ENCODE results near the gene MSRB3. TPM values are rescaled to one million over a fixed set of nuclear protein-coding genes. Genes with fewer than 3 reads are reported as not detected.

Gene MSRB3
- total and polyA plus RNA-seq, 2 donors (not counting 1 experiment from before 2014, with no cell fraction given) = 46.9 to 105 TPM

DNA sequence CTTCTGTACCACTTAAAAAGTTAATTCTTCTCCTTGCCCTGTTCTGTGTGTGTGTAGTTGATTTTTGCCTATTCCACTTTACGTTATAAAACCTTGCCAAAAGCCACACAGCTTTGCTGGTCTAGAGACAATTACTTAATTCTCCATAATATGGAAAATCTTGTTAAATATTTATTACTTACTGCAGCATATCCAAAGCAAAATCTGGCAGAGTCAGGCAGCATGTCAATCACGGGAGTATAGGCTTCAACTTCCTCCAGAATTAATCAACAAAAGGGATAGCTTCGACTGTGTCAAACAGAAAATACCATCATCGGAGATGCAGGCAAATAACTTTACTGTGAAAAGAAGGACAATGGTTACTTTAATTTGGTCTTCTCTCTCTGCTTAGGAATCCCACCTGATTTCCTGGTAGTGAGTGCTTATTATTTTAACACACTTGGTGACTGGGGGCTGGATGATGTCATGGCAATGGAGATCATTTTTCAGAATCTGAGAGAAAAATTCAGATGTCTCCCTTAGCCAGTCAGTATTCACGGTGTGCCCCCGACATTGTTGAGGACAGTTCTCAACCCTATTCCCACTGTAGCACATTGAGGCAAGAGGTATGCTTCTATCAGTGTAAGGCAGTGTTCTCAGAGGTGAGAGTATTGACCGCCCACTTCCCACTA lies 3.7 kb upstream of the MSRB3 start:
- no peak for DNase-seq (ENCODE audit: low read depth in 2 of 2)
- Histone ChIP-seq H2AFZ (ENCODE audit: low read length) (no peak overlapping the region), H3K79me2 (ENCODE audit: control insufficient read depth, insufficient read depth, low read length) (peaks cover 8% of the 10 kb centered on the region), H3K4me2 (ENCODE audit: extremely low read depth, insufficient read depth, low read length) (no peak overlapping the region), H3K27me3 (ENCODE audit: control insufficient read depth, insufficient read depth, low read length) (no peaks in the 10 kb centered on the region), H3K4me1 (ENCODE audit: control insufficient read depth, extremely low read depth, insufficient read depth, low read length) (peaks cover 3% of the 10 kb centered on the region), H3K9ac (ENCODE audit: insufficient read depth, low read length) (no peak overlapping the region), H3K4me3 (replicated peaks in 1 of 4; ENCODE audit: control extremely low read depth in 1 of 4, insufficient read depth in 1 of 4, low read depth in 3 of 4, low read length in 4 of 4) (no peak overlapping the region), H3K36me3 (ENCODE audit: control insufficient read depth, insufficient read depth, low read length) (no peaks in the 10 kb centered on the region), H3K9me3 (ENCODE audit: control insufficient read depth, insufficient read depth, low read depth, low read length) (no peaks in the 10 kb centered on the region), H4K20me1 (ENCODE audit: control insufficient read depth, extremely low read depth, insufficient read depth, low read length) (no peaks in the 10 kb centered on the region), H3K27ac (ENCODE audit: insufficient read depth, low read length) (no peak overlapping the region)
- no peak for TF ChIP-seq CTCF (conservative IDR thresholded peaks at IDR 0.05 in 1 of 2, IDR thresholded peaks at IDR 0.05 in 1 of 2; ENCODE audit: low read depth in 1 of 2, low read length in 2 of 2)
- no peak for TF ChIP-seq EZH2 (IDR thresholded peaks at IDR 0.05; ENCODE audit: low read length, missing control alignments)

GRCh38 chr12:65275627-65276026 lies 2.9 kb upstream of the MSRB3 start:
- peaks cover 15% of the 10 kb centered on the region for H3K79me2 ChIP-seq (ENCODE audit: control insufficient read depth, insufficient read depth, low read length)
- no peak overlapping the region for H3K4me3 ChIP-seq (replicated peaks in 1 of 4; ENCODE audit: control extremely low read depth in 1 of 4, insufficient read depth in 1 of 4, low read depth in 3 of 4, low read length in 4 of 4)
- no peaks in the 10 kb centered on the region for H3K27me3 ChIP-seq (ENCODE audit: control insufficient read depth, insufficient read depth, low read length)
- H3K4me1 ChIP-seq (ENCODE audit: control insufficient read depth, extremely low read depth, insufficient read depth, low read length) = peaks cover 3% of the 10 kb centered on the region
- TF ChIP-seq EZH2 (IDR thresholded peaks at IDR 0.05; ENCODE audit: low read length, missing control alignments) (no peak), CTCF (conservative IDR thresholded peaks at IDR 0.05 in 1 of 2, IDR thresholded peaks at IDR 0.05 in 1 of 2; ENCODE audit: low read depth in 1 of 2, low read length in 2 of 2) (no peak)
- no peaks in the 10 kb centered on the region for H4K20me1 ChIP-seq (ENCODE audit: control insufficient read depth, extremely low read depth, insufficient read depth, low read length)
- no peaks in the 10 kb centered on the region for H3K36me3 ChIP-seq (ENCODE audit: control insufficient read depth, insufficient read depth, low read length)
- no peaks in the 10 kb centered on the region for H3K9me3 ChIP-seq (ENCODE audit: control insufficient read depth, insufficient read depth, low read depth, low read length)
- no peak overlapping the region for H3K27ac ChIP-seq (ENCODE audit: insufficient read depth, low read length)
- H2AFZ ChIP-seq (ENCODE audit: low read length) = no peak overlapping the region
- H3K4me2 ChIP-seq (ENCODE audit: extremely low read depth, insufficient read depth, low read length) = no peak overlapping the region
- H3K9ac ChIP-seq (ENCODE audit: insufficient read depth, low read length) = no peak overlapping the region
- DNase-seq (ENCODE audit: low read depth in 2 of 2) = no peak

DNA sequence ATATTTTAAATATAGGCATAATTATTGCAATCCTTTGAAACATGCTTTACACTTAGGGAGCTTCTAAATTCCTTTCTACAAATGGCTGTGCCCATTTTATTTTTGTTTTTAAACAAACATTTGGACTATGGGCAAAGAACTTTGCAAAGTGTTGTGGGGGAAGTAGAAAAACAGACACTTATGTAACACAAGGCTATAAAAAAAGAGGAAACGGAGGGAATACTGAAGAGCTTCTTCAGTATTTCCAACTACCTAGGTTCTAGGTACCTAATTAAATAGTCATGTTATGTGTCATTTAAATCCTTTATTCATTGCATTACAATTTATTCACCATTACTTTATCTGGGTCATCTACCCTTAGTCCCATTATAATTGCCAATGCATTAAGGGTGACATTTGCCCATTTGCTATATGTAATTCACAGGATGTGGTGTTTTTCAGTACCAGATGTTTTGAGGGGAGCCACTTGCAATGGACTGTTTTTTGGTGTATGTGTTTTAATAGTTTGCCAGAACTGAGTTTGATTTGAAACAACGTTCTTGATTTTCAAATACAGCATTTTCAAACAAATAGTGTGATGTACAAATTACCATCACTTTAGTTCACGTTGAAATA lies 1.5 kb upstream of the MSRB3 start:
- Histone ChIP-seq H3K9me3 (ENCODE audit: control insufficient read depth, insufficient read depth, low read depth, low read length) (no peaks in the 10 kb centered on the region), H3K4me2 (ENCODE audit: extremely low read depth, insufficient read depth, low read length) (no peak overlapping the region), H3K9ac (ENCODE audit: insufficient read depth, low read length) (no peak overlapping the region), H3K27ac (ENCODE audit: insufficient read depth, low read length) (no peak overlapping the region), H4K20me1 (ENCODE audit: control insufficient read depth, extremely low read depth, insufficient read depth, low read length) (no peaks in the 10 kb centered on the region), H3K4me1 (ENCODE audit: control insufficient read depth, extremely low read depth, insufficient read depth, low read length) (peaks cover 3% of the 10 kb centered on the region), H3K27me3 (ENCODE audit: control insufficient read depth, insufficient read depth, low read length) (no peaks in the 10 kb centered on the region), H3K36me3 (ENCODE audit: control insufficient read depth, insufficient read depth, low read length) (no peaks in the 10 kb centered on the region), H3K79me2 (ENCODE audit: control insufficient read depth, insufficient read depth, low read length) (peaks cover 28% of the 10 kb centered on the region), H3K4me3 (replicated peaks in 1 of 4; ENCODE audit: control extremely low read depth in 1 of 4, insufficient read depth in 1 of 4, low read depth in 3 of 4, low read length in 4 of 4) (no peak overlapping the region), H2AFZ (ENCODE audit: low read length) (no peak overlapping the region)
- DNase-seq (ENCODE audit: low read depth in 2 of 2) = no peak
- TF ChIP-seq EZH2 (IDR thresholded peaks at IDR 0.05; ENCODE audit: low read length, missing control alignments) = no peak
- TF ChIP-seq CTCF (conservative IDR thresholded peaks at IDR 0.05 in 1 of 2, IDR thresholded peaks at IDR 0.05 in 1 of 2; ENCODE audit: low read depth in 1 of 2, low read length in 2 of 2) = no peak
